ENCODE data around the gene ROMO1. TPM values are rescaled to one million over a fixed set of nuclear protein-coding genes. Genes with fewer than 3 reads are reported as not detected.
A peak's percentile ranks its signal among the peaks of the same experiment; 100 is the strongest.

The ROMO1 gene
- total RNA-seq, 1 donor from 2014 or later = 128 TPM

DNA sequence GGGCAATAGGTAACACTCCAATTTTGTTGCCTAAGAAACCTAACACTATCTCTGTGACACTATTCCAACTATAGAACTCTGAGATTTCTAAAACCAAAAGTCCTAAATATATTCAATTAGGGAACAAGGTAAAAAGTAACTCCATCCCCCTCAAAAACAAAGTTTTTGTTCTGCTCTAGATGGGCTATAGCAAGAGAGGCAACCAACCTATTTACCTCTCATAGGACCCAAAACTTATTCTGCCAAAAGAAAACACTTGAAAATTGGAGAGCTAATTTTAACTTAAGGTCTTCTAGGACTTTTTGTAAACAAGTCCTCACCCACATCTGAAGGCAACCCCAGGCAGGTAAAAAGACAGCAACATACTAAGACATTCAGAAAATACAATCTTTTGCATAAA is 35.2 kb downstream of the ROMO1 start:
- DNase-seq (ENCODE audit: low spot score) = no peak
- Mint-ChIP-seq H3K9me3 (ENCODE audit: low read depth) (no peaks in the 10 kb centered on the region), H3K4me3 (ENCODE audit: unreplicated experiment) (no peak overlapping the region), H3K27ac (ENCODE audit: unreplicated experiment) (peak overlapping the region; percentile 46), H3K4me1 (ENCODE audit: low read depth) (peaks cover 56% of the 10 kb centered on the region), H3K27me3 (ENCODE audit: low read depth) (no peaks in the 10 kb centered on the region), H3K36me3 (ENCODE audit: low read depth) (peaks cover 50% of the 10 kb centered on the region)
- no peak for TF ChIP-seq CTCF (IDR thresholded peaks at IDR 0.05)

GRCh38 chr20:35734777-35735649 is 35.8 kb downstream of the ROMO1 start:
- H3K4me3 Mint-ChIP-seq (ENCODE audit: unreplicated experiment) = no peak overlapping the region
- H3K4me1 Mint-ChIP-seq (ENCODE audit: low read depth) = peaks cover 59% of the 10 kb centered on the region
- no peaks in the 10 kb centered on the region for H3K27me3 Mint-ChIP-seq (ENCODE audit: low read depth)
- DNase-seq (ENCODE audit: low spot score) = no peak
- H3K36me3 Mint-ChIP-seq (ENCODE audit: low read depth) = peaks cover 50% of the 10 kb centered on the region
- no peaks in the 10 kb centered on the region for H3K9me3 Mint-ChIP-seq (ENCODE audit: low read depth)
- H3K27ac Mint-ChIP-seq (ENCODE audit: unreplicated experiment) = peak overlapping the region; percentile 46
- TF ChIP-seq CTCF (IDR thresholded peaks at IDR 0.05) = no peak

DNA sequence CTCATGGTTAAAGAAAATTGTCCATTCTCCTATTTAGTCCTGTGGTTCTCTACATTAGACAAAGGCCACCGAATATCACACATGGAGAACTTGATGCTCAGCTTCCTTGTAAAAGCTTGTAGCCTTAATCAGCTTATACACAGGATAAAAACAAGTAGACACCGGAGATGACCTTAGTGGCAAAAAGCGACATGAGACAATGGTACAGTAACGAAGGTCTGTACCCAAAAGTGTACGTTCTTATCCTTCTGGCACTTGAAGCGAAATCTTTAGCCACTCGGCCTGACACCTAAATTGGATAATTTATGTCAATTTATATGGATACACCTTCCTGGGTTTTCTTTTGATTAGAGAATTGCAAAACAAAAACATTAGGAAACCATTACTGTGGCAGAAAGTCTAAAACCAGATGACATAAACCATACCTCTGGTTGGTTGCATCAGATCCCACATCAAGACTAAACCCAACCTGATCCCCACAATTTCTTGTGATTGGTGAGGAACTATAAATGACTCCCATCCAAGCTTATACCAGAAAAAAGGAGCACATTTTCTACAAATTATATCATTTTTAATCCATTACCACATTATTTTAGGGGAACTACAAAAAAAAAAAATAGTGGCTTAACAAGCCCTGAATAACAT is 36.7 kb downstream of the ROMO1 start:
- no peak for TF ChIP-seq CTCF (IDR thresholded peaks at IDR 0.05)
- H3K27ac Mint-ChIP-seq (ENCODE audit: unreplicated experiment) = peak overlapping the region; percentile 50
- H3K36me3 Mint-ChIP-seq (ENCODE audit: low read depth) = peaks cover 49% of the 10 kb centered on the region
- H3K9me3 Mint-ChIP-seq (ENCODE audit: low read depth) = no peaks in the 10 kb centered on the region
- DNase-seq (ENCODE audit: low spot score) = no peak
- H3K4me3 Mint-ChIP-seq (ENCODE audit: unreplicated experiment) = no peak overlapping the region
- H3K4me1 Mint-ChIP-seq (ENCODE audit: low read depth) = peaks cover 58% of the 10 kb centered on the region
- no peaks in the 10 kb centered on the region for H3K27me3 Mint-ChIP-seq (ENCODE audit: low read depth)

GRCh38 chr20:35737865-35738333 is 38.7 kb downstream of the ROMO1 start:
- H3K9me3 Mint-ChIP-seq (ENCODE audit: low read depth) = no peaks in the 10 kb centered on the region
- H3K27ac Mint-ChIP-seq (ENCODE audit: unreplicated experiment) = peak overlapping the region; percentile 52
- TF ChIP-seq CTCF (IDR thresholded peaks at IDR 0.05) = no peak
- H3K4me1 Mint-ChIP-seq (ENCODE audit: low read depth) = peaks cover 51% of the 10 kb centered on the region
- peak overlapping the region; percentile 21 for H3K4me3 Mint-ChIP-seq (ENCODE audit: unreplicated experiment)
- peaks cover 44% of the 10 kb centered on the region for H3K36me3 Mint-ChIP-seq (ENCODE audit: low read depth)
- DNase-seq (ENCODE audit: low spot score) = no peak
- no peaks in the 10 kb centered on the region for H3K27me3 Mint-ChIP-seq (ENCODE audit: low read depth)

DNA sequence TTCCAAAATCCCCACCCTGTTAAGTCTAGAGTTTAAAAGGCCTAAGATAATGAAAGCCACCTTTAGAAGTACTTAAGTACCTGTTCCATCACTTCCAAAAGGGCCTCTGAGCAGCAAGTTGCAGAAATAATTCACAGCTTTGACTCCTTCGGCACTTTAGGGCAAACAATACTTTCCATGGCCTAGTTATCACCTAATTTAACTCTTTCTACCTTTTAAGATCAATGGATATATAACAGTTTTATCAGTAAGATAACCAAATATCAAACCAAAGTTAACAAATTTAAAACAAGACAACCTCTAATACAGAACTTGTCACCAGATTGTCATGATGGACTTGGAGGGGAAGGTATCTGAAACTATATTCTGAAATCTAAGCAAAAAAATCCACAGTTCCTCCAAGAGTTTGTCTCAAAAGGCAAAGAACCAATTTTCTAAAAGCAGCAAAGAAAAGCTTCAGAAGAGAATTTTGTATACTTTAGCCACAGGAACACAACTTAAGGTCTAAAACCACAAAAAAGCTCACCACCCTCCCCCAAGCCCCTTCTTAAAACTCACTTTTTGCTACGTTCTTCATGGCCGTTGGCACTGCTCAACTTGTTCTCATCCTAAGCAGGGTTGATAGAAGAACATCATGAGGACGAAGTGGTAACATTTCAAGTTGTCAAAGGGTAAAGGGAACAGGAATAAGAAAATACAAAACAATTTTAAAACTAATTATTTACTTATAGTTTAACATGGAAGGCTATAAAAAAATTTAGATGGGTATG is 39.4 kb downstream of the ROMO1 start:
- Mint-ChIP-seq H3K27ac (ENCODE audit: unreplicated experiment) (peak overlapping the region; percentile 52), H3K36me3 (ENCODE audit: low read depth) (peaks cover 37% of the 10 kb centered on the region), H3K4me1 (ENCODE audit: low read depth) (peaks cover 55% of the 10 kb centered on the region), H3K9me3 (ENCODE audit: low read depth) (no peaks in the 10 kb centered on the region), H3K27me3 (ENCODE audit: low read depth) (no peaks in the 10 kb centered on the region), H3K4me3 (ENCODE audit: unreplicated experiment) (peak overlapping the region; percentile 21)
- TF ChIP-seq CTCF (IDR thresholded peaks at IDR 0.05) = no peak
- DNase-seq (ENCODE audit: low spot score) = no peak
